Kidney (tissue), 14 donors: ENCODE results near the gene GNB1L. TPM values are rescaled to one million over a fixed set of nuclear protein-coding genes. Genes with fewer than 3 reads are reported as not detected.

Experiments used
- DNase-seq, 5 donors: peaks; one replicate each; pipeline ENCODE4 v3.0.0-alpha.2; 2013 to 2020
- FAIRE-seq: peaks from 2 replicates; lab custom pipeline; 2012; peaks lifted over from hg19 to GRCh38; lab: Jason Lieb, UNC
- H3K27ac ChIP-seq, 2 donors: one replicate each; pipeline ENCODE4 v1.7.0; 2013; ENCODE audit warnings: low read depth in 2 of 2, low read length in 2 of 2, inconsistent platforms in 1 of 2
- H3K27me3 ChIP-seq: one replicate; pipeline ENCODE4 v1.7.1; 2013; ENCODE audit warnings: low read length, inconsistent platforms; ENCODE audit not compliant: control insufficient read depth, insufficient read depth
- H3K36me3 ChIP-seq, 3 donors: one replicate each; pipeline versions ENCODE4 v1.7.0 to v1.7.1; 2013; ENCODE audit warnings: low read length in 3 of 3, control low read depth in 1 of 3, inconsistent platforms in 1 of 3; ENCODE audit not compliant: insufficient read depth in 3 of 3, control insufficient read depth in 2 of 3
- H3K4me1 ChIP-seq, 3 donors: one replicate each; pipeline versions ENCODE4 v1.7.0 to v1.7.1; 2013; ENCODE audit warnings: low read length in 3 of 3, inconsistent platforms in 1 of 3, low read depth in 1 of 3; ENCODE audit not compliant: control insufficient read depth in 2 of 3, insufficient read depth in 2 of 3
- H3K4me3 ChIP-seq, 3 donors: one replicate each; pipeline versions ENCODE4 v1.7.0 to v1.8.1; 2013; ENCODE audit warnings: low read length in 3 of 3, control low read depth in 1 of 3, inconsistent platforms in 1 of 3
- H3K9ac ChIP-seq, 3 donors: one replicate each; pipeline versions ENCODE4 v1.7.0 to v1.7.1; 2013; ENCODE audit warnings: low read length in 3 of 3, control low read depth in 1 of 3, inconsistent platforms in 1 of 3
- H3K9me3 ChIP-seq, 3 donors: one replicate each; pipeline versions ENCODE4 v1.7.0 to v1.7.1; 2013; ENCODE audit warnings: low read length in 3 of 3, control low read depth in 1 of 3, inconsistent platforms in 1 of 3; ENCODE audit not compliant: control insufficient read depth in 2 of 3, insufficient read depth in 1 of 3
- intact Hi-C: fragments of 100-400 bp; cut with DNase I; formaldehyde crosslinking; loops from one replicate; pipeline ENCODE4 v1.11.1; 2022
- polyA plus RNA-seq: library from polyadenylated mRNA; stranded (reverse); fragments of 350-450 nt; fragmentation: Illumina TruSeq; extraction: RNeasy Lipid Tissue Mini Kit (QIAGEN cat#74804); gene quantifications from one replicate; pipeline ENCODE4 v1.2.3, GENCODE V29; 2014; ENCODE audit warnings: low read depth, low replicate concordance; ENCODE audit not compliant: insufficient read depth
- total RNA-seq: library from RNA; stranded (reverse); fragmentation: NEBNext Ultra II Directional; extraction: Animal tissue kit (Norgen Biotek cat#: 25700); gene quantifications from one replicate; pipeline ENCODE4 v1.2.1, GENCODE V29; 2021
- TF ChIP-seq, protein P1 (sequence below): IDR thresholded peaks from 3 replicates; pipeline ENCODE4 v1.5.1; 2012; ENCODE audit warnings: mild to moderate bottlenecking, moderate library complexity, borderline replicate concordance; ENCODE audit not compliant: insufficient read depth; ENCODE audit errors: extremely low read depth
- donor health status: control.
- donor health status: control.
- donor health status: control.
- donor health status: control.
- donor health status: control.
- donor health status: DM: yes; HTN: yes; CAD: no.
- donor health status: Normal renal cell carcinoma (clear cell type).

Gene GNB1L
- total and polyA plus RNA-seq, 2 donors from 2014 or later: 4.0 to 4.4 TPM

DNA sequence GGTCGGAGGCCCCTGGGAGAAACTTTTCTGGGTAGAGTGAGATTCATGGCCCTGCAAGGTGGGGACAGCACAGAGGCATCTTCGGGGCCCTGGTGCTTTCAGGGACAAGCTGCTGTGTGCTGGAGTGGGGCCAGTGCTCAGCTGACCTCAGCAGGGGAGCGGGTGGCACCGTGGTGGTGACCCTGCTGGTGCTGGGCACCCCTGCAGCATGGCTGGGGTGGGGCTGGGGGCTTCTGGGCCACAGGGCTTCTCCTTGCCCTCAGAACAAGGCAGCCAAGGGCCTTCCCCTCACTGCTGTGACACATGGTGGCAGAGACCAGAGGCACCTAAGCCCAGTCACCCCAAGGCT lies 24.9 kb upstream of the GNB1L start:
- FAIRE-seq (no peak), DNase-seq (peak in 2 of 5 donors; percentile 47 to 53)
- intact Hi-C loops: no loop called here
- peaks cover 0 to 8% (median 4%) of the 10 kb centered on the region in 3 donors for H3K4me1 ChIP-seq
- no peak overlapping the region for H3K9ac ChIP-seq
- H3K9me3 ChIP-seq: no peaks in the 10 kb centered on the region
- no peak overlapping the region for H3K4me3 ChIP-seq
- no peaks in the 10 kb centered on the region for H3K36me3 ChIP-seq
- no peak overlapping the region for H3K27ac ChIP-seq
- TF ChIP-seq, protein P1, sequence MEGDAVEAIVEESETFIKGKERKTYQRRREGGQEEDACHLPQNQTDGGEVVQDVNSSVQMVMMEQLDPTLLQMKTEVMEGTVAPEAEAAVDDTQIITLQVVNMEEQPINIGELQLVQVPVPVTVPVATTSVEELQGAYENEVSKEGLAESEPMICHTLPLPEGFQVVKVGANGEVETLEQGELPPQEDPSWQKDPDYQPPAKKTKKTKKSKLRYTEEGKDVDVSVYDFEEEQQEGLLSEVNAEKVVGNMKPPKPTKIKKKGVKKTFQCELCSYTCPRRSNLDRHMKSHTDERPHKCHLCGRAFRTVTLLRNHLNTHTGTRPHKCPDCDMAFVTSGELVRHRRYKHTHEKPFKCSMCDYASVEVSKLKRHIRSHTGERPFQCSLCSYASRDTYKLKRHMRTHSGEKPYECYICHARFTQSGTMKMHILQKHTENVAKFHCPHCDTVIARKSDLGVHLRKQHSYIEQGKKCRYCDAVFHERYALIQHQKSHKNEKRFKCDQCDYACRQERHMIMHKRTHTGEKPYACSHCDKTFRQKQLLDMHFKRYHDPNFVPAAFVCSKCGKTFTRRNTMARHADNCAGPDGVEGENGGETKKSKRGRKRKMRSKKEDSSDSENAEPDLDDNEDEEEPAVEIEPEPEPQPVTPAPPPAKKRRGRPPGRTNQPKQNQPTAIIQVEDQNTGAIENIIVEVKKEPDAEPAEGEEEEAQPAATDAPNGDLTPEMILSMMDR: no peak
- no peaks in the 10 kb centered on the region for H3K27me3 ChIP-seq

DNA sequence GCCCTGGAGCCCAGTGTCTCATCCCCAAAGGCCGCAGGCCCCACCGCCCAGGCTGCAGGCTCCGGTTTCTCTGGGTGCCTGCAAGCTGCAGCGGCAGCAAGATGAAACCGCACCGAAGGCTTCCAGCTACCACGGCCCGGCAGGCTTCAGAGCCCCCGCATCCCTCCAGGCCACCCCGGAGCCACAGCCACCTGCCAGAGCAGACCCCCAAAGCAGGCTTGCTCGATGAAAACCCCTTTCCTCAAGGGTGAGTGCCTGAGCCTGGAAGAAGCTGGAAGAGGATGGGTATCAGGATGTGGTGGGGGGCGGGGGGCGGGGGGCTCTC lies 24.5 kb upstream of the GNB1L start:
- DNase-seq: peak in 2 of 5 donors; percentile 40 to 63
- H3K4me3 ChIP-seq: no peak overlapping the region
- intact Hi-C loops: no loop called here
- no peaks in the 10 kb centered on the region for H3K36me3 ChIP-seq
- H3K9me3 ChIP-seq: no peaks in the 10 kb centered on the region
- no peak overlapping the region for H3K27ac ChIP-seq
- TF ChIP-seq, protein P1: no peak
- H3K4me1 ChIP-seq: peaks cover 0 to 8% (median 4%) of the 10 kb centered on the region in 3 donors
- H3K27me3 ChIP-seq: no peaks in the 10 kb centered on the region
- no peak overlapping the region for H3K9ac ChIP-seq
- FAIRE-seq: no peak

DNA sequence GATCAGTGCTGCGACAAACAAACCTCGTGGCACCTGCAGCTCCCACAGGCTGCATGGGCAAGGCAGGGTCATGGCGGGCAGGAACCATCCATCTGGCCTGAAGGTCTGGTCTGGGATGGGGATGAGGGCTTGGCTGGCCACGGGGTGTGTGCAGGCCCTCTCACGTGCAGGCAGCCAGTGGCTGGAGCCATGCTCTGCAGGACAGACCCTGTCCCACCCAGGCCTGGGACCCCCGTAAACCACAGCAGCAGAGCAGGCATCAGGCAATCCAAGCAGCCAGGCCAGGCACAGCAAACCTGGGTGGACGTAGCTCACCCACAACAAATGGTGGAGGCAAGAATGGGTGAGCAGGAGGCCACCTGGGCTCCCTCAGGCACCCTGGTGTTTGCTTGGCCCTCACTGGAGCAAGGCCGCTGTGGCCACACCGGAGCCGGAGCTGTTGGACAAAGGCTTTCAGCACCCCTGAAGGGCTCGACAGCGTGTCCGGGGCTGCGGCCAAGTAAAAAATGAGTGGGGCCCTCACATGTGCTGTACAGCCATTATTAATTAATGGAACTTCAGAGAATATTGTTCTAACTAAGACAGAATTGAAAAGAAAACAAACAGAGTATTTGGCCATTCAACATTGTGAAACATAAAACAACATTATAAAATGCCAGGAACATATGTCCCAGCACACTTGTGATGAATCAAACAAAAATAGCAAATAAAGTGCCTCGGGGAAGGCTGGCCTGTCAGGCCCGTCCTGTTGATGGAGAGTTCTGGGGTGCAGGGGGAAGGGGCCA lies 24.0 kb upstream of the GNB1L start:
- H3K9me3 ChIP-seq: no peaks in the 10 kb centered on the region
- DNase-seq (peak in 3 of 5 donors; percentile 9 to 67 (median 41)), FAIRE-seq (no peak)
- no peak overlapping the region for H3K27ac ChIP-seq
- no peaks in the 10 kb centered on the region for H3K27me3 ChIP-seq
- H3K4me1 ChIP-seq: peaks cover 0 to 8% (median 4%) of the 10 kb centered on the region in 3 donors
- no peaks in the 10 kb centered on the region for H3K36me3 ChIP-seq
- TF ChIP-seq, protein P1: no peak
- H3K4me3 ChIP-seq: no peak overlapping the region
- no peak overlapping the region for H3K9ac ChIP-seq
- intact Hi-C loops: no loop called here
